Esophagus mucosa (tissue), 1 donor: ENCODE data around the gene JAKMIP1. TPM values are rescaled to one million over a fixed set of nuclear protein-coding genes. Genes with fewer than 3 reads are reported as not detected.
A peak's percentile ranks its signal among the peaks of the same experiment; 100 is the strongest.

Source experiments
- ATAC-seq: fragments of 200-7000 bp; cut with Tn5 transposase; one replicate; pipeline ENCODE4 v1.9.1; 2020
- total RNA-seq: library from RNA; stranded (reverse); gene quantifications from one replicate; pipeline ENCODE4 v1.2.4, GENCODE V29; 2023
- donor health status: DM: yes; HTN: yes; CAD: no.

JAKMIP1 gene
- total RNA-seq, 1 donor from 2014 or later, result not detected

GRCh38 chr4:6115746-6116586, 84.4 kb downstream of the JAKMIP1 start:
- no peak for ATAC-seq

- no peak for ATAC-seq
Measured at GRCh38 chr4:6115342-6115741, 85.0 kb downstream of the JAKMIP1 start.

DNA sequence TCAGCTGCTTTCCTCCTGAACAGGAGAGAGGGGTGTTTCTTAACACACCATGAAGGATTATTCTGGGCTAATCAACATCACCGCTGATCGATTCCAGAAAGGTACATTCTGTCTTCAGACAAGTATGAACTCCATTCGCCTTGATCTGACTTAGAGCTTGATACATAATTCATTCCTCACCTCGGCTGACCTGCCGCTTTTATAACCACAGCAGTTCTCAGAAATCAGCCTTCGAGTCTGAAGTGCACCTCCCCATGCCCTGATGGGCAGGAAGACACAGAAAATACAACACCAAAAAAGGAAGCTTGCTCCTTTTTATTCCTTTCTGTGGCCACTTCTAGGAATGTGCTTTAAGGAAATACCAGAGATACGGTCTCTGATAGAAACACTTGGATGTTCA, 85.7 kb downstream of the JAKMIP1 start:
- no peak for ATAC-seq

GRCh38 chr4:6114181-6114580, 86.2 kb downstream of the JAKMIP1 start:
- no peak for ATAC-seq

DNA sequence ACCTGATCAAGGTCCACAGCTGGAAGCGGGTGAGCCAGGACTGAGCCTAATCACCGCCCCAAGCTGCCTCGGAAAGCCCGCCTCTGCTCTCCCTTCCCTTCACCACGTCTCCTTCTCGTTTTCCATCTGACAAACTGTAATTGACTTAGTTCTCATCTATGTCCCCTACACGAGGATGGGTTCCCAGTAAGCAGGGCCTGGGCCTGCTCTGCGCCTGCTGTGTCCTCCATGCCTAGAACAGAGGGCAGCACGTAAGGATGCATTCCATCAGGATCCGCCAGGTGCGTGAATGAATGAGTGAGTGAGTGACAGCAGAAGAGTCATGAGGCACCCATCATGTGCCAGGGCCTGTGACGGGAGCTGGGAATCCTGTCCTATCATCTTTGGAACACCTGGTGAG, 86.7 kb downstream of the JAKMIP1 start:
- ATAC-seq, result no peak

- ATAC-seq, result no peak
Measured at GRCh38 chr4:6112606-6113290, 87.6 kb downstream of the JAKMIP1 start.

DNA sequence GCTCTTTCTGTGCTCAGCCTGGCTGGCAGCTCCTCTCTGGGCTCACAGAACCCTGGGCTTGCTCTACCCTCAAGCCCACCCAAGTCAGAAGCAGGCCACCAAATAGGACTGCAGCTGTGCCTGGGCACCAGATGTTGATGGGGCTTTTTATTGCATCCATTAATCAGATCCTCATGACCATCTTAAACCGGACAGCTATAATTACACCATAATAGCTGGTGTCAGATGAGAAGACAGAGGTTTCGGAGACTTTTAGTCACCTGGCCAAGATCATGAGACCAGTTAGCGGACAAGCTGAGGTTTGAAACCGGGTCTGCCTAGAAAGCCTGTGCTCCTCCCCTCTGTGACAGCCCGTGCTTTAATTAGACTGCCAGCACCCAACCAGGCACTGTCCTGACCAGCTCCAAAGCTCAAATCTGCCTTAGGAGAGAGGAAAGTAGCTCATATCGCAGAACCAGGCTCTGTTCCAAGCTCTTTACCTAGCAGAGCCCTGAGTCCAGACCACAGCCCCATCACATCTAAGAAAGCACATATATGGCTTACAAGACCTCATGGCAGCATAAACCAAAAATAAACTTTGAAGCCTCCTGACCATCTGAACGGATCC, 88.9 kb downstream of the JAKMIP1 start:
- no peak for ATAC-seq

GRCh38 chr4:6110681-6111353, 89.5 kb downstream of the JAKMIP1 start:
- no peak for ATAC-seq

DNA sequence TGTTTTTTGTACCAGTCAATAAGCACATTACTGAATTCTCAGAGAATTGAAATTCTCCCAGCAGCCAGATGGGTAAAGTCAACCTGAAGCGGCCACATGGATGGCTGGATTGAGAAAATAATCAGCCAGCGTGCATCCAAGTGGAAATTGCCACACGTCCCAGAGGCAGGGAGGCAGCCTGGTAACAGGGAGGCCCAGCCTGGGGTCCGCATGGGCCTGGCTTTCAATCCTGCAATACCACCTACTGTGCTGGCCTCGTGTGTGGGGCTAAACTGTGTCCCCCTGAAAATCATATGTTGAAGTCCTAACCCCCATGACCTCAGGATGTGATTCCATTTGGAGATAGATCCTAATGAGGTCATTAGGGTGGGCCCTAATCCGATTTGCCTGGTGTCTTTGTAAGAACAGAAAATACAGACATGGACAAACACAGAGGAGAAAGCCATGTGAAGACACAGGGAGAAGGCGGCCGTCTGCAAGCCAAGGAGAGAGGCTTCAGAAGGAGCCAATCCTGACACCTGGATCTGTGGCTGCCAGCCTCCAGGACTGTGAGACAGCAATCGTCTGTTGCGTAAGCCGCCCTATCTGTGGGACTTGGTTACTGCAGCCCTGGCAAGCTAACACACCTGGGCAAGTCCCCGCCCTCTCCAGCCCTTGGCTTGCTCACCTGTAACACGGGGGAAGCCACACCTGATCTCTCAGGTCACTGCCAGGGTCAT, 90.3 kb downstream of the JAKMIP1 start:
- peak; percentile 90 for ATAC-seq

GRCh38 chr4:6107886-6108285, 92.5 kb downstream of the JAKMIP1 start:
- ATAC-seq, result no peak

GRCh38 chr4:6107114-6107791, 93.1 kb downstream of the JAKMIP1 start:
- no peak for ATAC-seq

DNA sequence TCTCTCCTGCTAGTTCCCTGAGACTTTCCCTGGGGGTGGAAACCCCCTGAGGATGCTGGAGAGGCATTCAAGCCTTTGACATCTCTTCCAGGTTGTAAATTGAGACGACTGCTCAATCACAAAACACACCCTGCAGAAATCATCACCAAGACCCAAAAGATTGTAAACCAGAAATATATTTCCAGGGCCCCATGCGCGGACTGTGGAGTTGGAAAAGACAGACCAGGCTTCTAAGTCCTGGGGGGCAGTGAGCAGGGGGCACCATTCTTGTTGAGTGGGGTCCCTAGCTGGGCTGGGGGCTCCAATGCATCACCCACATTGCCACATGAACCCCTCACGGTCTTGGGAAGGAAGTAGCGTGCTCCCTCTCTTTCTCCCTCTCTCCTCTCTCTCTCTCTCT, 94.2 kb downstream of the JAKMIP1 start:
- no peak for ATAC-seq

DNA sequence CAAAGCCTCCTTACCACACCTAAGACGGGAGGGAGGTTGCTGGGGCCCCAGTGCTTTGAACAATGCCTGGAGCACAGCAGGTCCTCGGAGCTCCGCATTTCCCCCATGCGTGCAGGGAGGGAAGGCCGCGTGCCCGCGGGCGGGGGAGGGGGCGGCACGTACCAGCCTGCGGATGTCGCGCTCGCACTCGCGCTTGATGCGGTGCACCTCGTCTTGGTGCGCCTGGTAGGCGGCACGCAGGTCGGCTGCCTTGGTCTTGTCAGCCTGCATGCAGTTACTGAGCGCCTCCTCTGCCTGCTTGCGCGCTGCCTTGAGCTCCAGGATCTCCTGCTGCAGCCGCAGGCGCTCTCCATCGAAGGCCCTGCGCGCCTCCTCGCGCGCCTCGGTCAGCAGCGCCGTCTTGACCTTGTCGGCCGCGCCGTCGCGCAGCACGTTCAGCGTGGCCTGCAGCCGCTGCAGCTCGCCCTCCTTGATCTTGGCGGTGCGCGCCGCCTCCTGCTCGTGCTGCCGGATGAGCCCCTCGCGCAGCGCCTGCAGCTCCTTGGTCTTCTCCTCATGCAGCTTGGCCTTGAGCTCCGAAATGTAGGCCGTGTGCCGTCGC, 94.9 kb downstream of the JAKMIP1 start:
- no peak for ATAC-seq

DNA sequence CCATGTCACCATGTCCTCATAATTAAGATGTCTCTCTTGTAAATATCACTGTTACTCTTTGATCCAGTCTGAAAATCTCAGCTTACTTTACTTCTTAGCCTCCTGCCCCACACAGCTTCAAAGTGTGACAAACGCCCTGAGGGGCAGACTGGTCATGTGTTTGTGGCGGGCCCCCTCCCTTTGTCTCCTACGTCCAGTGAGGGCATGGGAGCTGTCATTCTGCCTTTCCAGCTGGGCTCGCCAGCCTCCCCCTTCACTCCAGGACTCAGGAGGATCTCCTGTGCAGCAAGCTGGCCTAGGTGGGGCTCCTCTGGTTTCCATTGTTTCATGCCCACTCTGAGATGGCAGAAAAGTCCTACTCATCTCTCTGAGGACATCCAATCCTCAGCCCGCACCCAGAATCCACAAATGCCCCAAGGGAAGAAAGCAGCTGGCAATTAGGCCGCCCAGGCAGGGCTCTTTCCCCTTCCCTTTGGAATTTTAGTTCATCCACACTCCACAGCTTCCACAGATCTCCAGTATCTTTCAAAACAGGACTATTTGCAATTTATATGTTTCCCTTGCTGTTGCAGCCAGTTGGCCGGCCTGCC, 95.7 kb downstream of the JAKMIP1 start:
- no peak for ATAC-seq

GRCh38 chr4:6097581-6097980, 102.8 kb downstream of the JAKMIP1 start:
- no peak for ATAC-seq

DNA sequence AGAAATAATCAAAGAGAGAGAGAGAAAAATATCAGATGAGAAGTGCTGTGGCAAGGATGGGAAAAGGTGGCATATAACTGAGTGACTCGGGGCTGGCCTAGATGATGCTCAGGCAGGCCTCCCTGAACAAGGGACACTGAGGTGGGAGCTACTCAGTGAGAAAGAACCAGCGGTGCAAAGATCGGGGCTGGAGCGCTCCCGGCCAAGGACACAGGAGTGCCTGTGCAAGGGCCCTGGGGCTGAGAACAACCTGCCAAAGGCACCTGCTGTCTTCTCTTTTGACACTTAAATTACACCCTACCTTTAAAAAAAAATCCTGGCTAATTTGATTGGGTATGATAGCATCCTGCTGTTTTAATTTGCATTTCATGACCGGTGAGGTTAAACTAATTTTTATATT, 104.5 kb downstream of the JAKMIP1 start:
- ATAC-seq, result no peak

GRCh38 chr4:6095023-6095752, 105.2 kb downstream of the JAKMIP1 start:
- ATAC-seq, result peak; percentile 52

GRCh38 chr4:6093671-6094070, 106.7 kb downstream of the JAKMIP1 start:
- ATAC-seq, result no peak

- no peak for ATAC-seq
Measured at GRCh38 chr4:6092971-6093370, 107.4 kb downstream of the JAKMIP1 start.

DNA sequence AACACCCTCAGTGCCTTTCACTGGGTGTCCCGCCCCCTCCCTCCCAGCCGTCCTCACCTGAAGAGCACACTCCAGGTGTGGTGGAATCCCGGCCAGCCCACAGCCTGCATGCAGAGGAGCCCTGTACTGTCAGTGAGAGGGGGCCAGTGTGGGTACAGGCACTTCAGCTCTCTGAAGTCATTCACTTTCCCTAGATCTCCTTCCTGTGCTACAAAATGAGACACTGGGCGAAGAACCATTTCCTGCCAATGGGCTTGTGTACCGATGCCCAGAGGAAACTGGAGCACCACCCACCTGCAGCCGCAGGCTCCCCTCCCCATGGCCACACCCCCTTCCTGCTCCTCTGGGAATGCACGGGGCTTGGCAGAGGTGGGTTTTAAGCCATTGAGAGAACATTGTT, 108.2 kb downstream of the JAKMIP1 start:
- ATAC-seq, result no peak
